GM19238 (cell line): ENCODE results near the gene OTUB1.
"Not testable (repeated sequence)": the region's sequence is repeated elsewhere in the genome, so short reads cannot be mapped to it uniquely, and the experiment has no call there.

ENCODE experiments used
- DNase-seq: peaks from one replicate; pipeline ENCODE4 v3.0.0; 2011; ENCODE audit warnings: low spot score; ENCODE audit not compliant: insufficient read length

Gene OTUB1

DNA sequence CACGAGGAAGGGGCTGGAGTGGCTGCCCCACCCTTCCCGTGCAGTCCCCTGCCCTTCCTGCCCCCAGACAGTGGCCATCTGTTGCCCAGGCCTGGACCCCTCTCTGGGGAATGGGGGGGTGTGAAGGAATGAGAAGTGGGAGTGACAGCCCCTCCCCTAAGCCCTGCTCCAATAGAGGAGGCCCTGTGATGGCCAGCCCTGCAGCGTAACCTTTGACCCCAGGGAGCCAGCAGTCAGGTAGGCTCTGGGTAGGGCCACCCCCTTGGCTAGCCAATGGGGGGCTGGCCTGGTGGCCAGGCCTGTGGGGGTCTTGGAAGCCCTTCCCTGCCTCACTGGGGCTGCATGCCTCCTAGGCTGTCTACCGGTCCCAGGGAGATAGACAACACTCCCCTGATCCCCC lies 56.1 kb downstream of the OTUB1 start:
- no peak for DNase-seq

DNA sequence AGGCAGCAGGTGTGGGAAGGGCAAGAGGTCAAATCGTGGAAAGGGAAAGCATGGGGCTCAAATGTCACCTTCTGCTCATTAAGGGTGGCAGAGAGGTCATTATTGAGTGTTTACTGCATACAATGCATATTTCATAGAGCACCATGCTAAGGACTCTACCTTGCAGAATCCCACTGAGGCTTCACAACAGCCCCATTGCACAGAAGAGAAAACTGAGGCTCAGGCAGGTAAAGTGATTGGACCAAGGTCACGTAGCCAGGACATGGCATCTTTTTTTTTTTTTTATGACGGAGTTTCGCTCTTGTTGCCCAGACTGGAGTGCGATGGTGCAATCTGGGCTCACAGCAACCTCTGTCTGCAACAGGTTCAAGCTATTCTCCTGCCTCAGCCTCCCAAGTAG lies 57.3 kb downstream of the OTUB1 start:
- no peak for DNase-seq

DNA sequence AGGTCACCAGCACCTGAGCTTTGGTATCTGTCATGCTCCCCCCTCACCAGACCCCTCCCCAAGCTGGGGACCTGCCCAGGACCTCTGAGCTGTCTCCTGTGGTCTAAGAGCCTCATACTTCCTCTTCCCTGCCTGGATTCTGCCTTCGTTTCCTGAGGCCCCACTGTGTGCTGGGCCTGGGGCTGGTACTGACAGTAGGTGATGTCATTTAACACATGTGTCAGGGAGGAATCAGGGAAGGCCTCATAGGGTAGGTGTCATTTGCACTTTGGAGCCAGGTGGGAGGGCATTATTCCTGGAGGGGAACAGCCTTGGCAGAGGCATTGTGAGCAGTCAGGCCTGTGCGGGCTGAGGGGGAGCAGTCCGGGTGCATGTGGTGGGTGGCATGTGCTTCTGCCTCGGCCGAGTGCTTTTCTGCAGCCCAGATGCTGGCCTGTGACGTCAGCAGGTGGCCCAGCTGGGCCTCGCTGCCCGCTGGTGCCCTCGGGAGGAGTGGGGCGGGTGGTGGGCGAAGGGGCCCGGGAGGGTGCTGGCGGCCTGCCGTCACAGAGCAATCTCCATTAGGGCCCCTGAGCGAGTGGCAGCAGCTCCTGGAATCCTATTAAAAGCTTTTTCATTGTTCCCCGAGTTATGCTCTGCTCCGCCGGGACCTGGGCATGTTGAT lies 58.6 kb downstream of the OTUB1 start:
- DNase-seq: no peak

DNA sequence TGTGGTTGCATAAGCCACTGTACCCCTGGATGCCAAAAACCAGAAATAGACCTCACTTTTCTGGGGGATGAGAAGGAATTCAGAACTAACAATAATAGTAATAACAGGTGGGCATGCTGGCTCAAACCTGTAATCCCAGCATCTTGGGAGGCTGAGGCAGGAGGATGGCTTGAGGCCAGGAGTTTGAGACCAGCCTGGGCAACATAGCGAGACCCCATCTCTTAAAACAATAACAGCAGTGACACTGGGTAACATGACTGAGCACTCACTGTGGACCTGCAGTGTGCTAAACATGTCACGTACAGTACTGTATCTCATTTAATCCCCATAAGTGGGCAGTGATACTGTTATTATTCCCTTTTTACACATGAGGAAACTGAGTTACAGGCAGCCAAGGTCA lies 59.5 kb downstream of the OTUB1 start:
- DNase-seq: no peak

DNA sequence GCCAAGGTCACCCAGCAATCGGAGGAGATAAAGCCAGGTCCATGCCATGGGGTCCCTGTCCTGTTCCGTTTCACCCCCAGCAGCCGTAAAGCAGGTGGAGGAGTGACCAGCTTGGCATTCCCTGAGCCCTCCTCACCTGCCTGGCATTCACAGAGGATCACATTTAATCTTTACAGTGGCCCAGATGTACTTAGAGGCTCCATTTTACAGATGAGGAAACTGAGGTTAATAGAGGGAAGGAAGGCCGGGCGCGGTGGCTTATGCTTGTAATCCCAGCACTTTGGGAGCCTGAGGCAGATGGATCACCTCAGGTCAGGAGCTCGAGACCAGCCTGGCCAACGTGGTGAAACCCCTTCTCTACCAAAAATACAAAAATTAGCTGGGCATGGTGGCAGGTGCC lies 61.1 kb downstream of the OTUB1 start:
- DNase-seq: not testable (repeated sequence)
